ENCODE data around the gene CDKN3.

Gene CDKN3, protein sequence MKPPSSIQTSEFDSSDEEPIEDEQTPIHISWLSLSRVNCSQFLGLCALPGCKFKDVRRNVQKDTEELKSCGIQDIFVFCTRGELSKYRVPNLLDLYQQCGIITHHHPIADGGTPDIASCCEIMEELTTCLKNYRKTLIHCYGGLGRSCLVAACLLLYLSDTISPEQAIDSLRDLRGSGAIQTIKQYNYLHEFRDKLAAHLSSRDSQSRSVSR

DNA sequence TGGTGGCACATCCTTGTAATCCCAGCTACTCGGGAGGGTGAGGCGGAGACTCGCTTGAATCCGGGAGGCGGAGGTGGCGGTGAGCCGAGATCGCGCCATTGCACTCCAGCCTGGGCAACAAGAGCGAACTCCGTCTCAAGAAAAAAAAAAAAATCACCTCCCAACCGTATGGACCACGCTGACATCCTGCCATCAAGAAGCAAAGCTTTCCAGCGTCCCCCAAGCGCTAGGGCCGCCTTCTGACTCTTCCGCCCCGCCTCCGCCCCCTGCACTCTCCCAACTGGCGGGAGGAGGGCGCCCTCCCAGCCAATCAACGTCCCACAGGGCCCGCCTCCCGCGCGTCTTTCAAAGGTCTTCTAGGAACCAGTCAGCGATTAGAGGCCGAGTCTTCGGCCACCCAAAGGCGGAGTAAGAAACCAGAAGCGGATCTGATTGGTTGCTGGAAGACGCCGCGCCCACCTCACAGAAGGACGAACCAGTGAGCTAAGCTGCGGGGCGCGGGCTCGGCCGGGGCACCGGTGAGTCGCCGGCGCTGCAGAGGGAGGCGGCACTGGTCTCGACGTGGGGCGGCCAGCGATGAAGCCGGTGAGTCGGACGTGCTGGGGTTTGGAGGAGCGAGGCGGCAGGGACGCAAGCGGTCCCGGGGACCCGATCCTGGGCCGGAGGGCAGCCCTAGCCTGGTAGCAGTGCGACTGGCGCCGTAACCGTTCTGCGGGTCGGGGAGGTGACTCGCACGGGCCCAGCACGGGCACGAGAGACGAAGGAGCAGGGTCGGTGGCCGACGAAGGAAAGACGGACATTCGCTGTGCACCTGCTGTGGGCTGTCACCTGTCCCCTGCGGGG is at the start of gene CDKN3:
TSS of gene CDKN3 (plus strand) at position 515 of the 843 bp plus-strand sequence. CDS start at position 577, 62 bp downstream.
- peak; percentile 100 for DNase-seq

DNA sequence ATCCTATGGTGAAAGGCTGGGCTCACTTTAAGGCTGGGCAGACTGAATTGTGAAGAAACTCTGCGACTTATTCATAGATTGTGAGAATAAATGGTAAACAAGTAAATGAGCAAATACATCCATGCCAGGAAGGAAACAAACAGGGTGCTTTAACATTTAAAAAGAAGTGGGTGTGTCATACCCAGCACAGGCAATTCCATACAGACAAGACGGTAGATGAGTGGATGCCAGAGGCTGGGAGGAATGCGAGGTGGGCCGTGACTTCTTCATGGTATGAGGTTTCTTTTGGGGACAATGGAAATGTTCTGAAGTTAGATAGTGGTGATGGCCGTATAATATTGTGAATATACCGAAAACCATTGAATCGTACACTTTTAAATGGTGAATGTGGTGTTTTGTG is 49.8 kb upstream of the CDKN3 start:
- no peak for DNase-seq

DNA sequence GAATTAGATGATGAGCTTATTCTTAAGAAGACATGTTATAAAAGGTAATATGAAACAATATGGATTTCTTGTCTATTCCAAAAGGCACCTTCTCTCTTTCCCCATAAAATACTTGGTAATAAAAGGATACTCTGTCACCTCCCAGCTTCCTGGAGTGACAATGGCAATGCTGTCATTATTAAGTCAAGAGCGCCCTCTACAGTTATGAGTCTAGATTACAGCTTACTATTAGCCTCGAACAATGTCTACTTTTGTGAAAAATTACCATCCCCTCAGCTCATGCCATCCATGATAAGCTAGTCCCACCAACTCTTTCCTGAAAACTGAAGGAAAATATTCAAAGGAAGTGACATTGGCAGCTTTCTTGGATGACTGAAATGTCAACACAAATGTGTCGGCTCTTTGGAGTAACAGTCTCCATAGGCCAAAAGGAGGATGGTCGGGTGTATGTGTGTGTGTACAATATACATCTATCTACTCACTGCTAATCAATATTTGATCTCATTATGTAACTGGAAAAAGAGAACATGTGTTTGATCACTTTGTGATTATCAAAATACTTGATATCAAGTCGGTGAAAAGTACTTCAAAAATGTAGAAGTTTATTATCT is 48.7 kb upstream of the CDKN3 start:
- peak; percentile 81 for DNase-seq

DNA sequence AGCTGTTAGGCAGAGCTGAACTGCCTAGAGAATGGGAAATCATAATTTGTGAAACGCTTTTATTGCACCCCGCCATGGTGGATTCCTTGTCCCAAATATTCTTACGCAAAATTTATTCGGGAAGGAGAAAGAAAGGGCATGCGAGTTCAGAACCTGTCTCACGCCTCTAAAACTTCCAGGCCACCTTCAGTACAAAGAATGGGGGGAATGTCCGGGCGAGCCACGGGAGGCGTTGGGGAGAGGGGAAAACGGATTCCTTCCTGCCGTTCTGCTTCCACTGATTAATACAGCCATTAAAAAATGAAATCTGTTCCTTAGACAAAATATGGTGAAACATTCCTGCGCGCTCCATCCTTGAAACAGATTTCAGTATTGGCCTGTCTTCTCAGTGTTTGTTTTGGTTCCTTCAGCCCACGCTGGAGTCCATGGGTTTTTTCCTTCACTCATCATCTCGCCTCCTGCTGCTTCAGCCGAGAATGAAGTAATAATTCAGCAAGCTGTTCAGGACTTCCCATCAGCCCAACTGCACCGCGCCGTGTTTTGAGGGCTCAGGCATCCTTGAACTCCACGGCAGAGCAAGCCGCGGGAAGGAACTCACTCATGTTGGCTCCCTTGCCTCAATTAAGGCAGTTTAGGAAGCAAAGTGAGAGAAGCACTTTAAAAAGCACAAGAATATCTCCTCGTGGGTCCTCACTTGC is 47.7 kb upstream of the CDKN3 start:
- no peak for DNase-seq

DNA sequence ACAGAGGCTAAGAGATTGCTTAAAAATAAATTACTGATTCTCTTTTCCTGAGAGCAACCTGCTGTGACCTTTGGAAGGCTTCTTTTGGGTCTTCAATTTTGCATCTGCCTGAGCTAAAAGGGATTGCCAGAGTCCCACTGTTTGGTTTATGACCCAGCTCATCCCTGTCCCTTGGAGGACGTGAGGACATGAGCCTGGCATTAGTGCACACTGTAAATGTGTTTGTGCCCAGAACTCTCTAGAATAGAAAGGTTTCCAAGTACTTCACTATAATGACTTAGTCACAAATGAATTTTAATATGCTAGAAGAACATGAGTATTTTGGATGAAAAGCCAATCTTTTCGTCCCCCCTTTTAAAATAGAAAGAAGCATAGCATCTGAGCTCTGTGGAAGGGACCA is 47.1 kb upstream of the CDKN3 start:
- no peak for DNase-seq

DNA sequence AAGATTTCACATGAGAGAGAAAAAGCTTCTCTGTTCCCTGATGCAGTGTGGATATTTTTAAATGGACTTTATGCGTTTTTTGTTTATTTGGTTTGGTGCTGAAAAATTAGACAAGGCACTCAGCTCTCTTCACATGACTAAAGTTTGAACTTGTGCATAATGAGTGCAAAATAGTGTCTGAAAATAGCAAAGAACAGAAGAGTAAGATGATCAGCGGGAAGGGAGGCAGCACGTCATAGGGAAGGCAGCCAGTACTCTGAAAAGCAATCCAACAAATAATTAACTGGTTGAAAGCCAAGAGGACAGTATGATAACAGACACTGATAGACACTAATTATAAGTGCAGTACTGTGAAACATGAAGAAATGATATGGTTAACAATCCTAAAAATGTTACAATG is 46.6 kb upstream of the CDKN3 start:
- DNase-seq = no peak

DNA sequence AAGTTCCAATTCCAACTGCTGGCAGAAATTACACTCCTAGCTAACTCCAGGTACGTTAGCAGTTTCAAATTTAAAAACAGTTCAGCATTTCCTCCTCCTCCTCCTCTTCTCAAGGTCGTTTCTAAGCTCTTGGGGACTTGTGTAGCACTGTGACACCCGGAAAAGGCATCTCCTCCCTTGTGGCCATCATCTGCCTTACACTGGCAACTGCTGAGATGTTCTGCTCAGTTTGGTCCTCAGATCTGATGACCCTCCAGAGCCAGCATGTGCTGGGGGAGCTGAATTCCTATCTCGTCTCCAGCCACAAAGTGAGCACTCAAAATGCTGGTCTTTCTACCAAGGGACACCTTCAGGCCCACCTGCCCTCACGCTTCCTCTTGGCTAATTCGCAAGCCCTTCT is 43.5 kb upstream of the CDKN3 start:
- DNase-seq = no peak

DNA sequence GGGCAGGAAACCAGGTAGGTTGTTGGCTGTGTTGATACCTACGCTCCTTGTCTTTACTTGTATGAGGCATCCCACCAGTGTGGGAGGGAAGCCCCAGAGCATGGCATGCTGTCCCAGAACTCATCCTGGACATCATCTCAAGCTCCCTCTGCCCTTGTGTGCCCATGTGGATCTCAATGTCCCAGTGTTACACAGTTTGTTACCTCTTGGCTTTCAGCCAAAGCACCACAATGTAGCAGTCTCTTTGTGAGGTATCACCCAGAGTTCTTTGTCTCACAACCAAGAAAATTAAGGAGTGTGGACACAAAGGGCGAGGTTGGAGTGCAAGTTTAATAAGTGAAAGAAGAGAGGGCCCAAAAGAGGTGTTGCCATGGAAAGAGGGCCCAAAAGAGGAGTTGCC is 43.1 kb upstream of the CDKN3 start:
- no peak for DNase-seq

DNA sequence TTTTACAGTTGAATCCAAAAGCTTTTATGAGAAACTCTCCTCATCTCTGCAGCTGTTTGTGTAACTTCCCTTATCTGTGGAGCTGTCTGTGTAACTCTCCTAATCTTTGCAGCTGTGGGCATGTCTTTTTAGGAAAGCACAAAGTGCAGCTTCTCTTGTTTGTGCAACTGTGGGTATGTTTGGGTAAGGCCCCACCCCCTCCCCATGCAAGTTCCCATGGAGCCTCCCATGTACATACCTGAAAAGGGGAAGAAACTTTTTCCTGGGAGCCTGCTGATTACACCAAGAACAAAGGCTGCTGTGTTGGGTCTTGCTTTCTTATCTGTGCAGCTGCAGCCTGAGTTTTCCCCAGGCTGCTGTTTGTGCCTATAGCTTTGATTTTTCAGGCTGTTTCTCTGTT is 42.7 kb upstream of the CDKN3 start:
- no peak for DNase-seq

DNA sequence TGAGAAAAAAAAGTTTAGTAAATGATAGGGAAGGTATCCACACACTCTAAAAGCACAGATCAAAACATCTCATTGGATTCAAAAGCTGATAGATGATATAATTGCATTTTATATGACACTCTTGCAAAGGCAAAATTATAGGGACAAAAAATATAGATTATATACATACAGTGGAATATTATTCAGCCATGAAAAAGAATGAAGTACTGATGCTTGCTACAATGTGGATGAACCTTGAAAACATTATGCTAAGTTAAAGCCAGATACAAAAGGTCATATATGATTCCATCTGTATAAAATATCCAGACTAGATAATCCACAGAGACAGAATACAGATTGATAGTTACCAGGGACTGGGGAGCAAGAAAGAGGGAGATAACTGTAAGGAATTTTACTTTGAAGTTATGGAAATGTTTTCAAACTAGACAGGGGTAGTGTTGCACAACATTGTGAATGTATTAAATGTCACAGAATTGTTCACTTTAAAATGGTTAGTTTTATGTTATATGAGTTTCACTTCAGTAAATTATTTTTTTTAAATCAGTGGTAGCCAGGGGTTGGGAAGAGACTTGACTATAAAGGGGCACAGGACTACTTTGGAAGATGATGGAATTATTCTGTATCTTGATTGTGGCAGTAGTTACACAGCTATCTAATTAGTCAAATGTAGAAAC is 41.7 kb upstream of the CDKN3 start:
- no peak for DNase-seq

DNA sequence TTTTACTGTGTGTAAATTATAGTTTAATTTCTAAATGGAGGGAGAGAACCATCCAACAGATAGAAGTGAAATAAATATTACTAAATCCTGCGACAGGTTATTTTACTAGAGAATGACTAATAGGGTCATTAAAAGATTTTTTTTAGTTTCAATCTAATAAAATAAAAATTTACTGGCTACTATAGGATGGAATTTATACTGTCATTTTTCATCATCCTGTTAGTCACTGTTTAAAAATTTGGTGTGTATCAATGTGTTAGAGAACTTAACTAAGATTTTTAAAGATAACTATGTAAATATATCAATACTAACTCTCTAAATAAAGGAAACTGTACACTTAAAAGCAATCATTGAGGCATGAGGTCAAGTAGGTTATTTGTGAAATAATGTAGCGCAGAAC is 41.1 kb upstream of the CDKN3 start:
- DNase-seq = no peak

DNA sequence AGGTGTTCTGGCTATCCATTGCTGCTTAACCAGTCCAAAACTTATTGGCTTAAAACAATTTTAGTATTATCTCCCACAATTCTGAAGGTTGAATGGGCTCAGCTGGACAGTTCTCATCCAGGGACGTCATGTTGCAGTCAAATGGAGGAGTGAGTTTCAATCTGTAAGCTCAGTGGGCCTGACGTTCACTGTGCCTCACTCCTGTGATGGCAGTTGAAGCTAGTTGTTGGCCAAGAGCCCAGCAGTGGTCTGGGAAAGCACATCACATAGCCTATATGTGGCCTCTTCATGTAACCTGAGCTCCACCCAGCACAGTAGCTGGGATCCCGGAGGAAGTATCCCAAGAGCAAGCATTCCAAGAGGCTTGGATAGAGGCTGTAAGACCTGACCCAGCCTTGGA is 40.6 kb upstream of the CDKN3 start:
- DNase-seq = peak; percentile 47

DNA sequence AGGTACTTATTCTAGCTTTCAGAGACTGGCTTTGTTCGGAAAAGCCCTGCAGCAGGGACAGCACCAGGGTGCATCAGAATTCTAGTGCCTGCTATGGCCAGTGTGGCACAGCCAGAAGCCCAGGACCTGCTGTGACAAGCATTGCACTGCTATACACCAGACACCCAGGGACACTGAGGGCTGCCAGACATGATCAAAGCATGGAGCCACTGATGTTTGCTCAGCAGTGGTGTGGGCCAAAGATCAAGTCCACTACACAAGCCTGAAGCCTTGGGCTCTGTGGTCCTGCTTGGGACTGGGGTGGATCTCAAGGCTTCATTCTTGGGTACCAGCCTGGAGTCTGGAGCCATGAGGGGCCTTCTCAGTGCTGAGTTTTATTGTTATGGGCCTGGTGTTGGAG is 36.1 kb upstream of the CDKN3 start:
- DNase-seq = peak; percentile 47

DNA sequence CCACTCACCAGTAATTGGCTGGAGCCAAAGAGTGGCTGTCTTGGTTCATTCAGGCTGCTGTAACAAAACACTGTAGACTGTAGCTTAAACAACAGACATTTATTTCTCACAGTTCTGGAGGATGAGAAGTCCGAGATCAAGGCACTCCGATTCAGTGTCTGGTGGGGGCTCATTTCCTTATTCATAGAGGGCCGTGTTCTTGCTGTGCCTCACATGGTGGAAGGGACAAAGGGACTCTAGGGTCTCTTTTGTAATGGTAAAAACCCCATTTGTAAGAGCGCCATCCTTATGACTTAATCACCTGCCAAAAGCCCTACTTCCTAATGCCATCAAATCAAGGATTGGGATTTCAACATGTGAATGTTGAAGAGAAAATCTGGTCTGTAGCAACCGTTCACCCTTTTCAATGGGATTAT is 34.7 kb upstream of the CDKN3 start:
- no peak for DNase-seq

DNA sequence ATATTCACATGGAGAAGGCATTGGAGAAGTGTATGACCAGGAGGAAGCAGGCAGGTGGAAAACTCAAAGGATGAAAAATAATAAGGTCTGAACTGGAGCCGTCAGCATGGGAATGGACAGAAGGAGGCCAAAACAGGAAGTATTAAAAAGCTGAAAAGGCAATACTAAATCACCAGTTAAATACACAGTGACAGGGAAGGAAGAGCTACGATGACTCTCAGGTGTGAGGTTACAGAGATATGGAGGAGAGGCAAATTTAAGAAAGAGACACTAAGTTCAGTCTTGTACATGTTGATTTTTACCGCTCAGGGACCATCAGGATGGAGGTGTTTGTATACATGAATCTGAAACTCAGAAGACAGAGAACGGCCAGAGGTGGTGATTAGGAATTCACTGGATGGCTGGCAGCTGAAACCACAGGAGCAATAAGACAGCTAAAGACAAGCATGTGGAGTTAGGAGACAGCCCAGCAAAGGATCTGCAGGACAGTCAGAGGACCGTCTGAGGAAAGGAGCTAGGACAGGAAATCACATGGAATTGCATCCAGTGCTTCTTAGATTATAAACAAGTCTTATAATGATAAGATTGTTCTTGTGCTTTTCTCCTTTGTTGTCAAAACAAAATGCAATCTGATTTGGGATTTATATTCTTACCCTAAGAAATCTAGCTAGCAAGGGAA is 33.9 kb upstream of the CDKN3 start:
- peak; percentile 27 for DNase-seq

DNA sequence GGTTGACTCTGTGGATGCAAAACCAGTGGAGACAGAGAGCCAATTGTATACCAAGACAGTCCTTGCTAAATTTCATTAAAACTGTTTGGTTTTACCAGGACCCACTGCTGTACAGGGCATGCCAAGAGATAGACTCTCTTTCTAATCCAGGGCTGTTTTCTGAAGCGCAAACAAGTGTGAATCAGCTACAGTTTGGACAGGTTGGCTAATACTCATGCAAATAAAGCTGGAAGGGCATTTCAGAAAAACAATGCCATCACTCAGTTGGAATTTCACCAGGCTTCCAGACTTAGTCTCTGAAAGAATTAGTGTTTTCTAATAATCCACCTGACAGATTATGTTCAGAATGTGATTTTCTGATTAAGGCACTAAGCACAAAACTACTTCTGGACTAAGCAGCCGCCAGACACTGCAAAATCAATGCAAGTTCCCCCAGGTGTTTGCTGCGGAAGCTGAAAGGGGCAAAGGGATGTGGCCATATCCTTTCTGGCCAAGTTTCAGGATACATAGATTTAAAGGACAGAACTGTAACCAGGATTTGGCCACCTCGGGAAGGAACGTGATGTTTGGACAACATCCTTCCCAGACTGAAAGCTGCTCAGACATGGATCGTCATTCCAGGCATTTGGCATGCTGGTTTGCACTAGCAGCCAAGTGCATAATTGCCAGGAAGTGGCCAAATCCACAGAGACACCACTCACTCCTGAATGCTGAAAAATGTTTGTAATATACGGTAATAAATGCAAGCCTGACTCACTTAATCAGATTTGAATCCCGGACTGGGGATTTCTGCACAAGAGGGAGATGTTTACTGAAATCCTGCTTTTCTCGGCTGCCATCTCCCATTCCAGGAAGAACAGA is 32.0 kb upstream of the CDKN3 start:
- DNase-seq = peak; percentile 47

DNA sequence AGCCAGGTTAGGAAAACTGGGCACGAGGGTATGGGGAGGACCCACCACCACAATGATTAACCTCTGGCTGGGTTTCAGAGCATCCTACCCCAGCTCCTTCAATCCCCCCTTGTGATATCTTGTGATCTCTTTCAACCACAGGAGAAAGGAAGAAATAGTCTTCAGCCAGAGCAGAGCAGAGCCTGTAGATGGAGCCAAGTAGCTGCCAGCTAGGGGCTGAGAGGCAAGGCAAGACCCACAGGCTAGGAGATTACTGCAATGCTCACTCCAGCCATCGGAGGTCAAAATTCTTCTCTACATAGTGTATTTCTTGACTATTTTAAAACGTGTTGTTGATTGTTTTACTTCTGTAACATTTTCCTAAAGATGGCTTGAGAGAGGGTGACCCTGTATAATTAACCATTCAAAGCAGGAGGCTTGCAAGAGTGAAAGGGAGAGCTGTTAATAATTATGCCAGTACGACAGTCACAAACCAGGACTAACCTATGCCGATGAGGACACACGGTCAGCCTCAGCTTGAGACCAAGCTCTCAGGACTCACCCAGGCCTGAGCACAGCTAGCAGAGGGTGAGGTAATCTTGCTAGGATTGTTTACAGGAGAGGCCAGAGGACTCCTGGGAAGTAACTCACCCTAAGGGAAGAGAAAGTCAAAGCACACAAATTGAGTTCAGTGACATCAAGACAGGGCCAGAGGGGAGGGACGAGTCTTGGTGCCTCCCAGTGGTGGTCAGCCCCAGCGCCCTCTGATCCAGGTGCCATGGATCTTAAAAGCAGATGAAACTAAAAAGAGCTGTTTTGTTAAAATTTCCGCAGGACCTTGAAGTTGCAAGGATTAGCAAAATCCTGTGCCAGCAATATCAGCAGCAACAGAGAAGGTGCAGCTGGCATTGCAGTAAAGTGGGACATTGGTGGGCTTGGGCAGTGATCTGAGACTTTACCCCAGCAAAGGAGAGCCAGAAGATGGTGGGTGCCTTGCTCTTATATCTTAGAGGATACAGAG is 29.8 kb upstream of the CDKN3 start:
- peak; percentile 71 for DNase-seq

DNA sequence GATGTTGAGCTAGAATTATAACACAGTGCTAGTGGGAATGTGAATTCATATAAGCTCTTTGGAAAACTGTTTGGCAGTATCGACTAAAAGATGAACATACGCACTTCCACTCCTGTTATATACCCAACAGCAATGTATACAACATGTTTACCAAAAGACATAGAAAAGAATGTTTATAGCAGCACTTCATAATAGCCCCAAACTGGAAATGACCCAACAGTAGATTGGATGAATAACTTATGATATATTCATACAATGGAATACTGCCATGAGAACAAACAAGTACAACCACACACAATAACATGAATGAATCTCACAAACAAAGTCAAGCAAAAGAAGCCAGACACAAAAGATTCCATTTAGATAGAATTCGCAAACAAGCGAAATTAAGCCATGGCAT is 28.5 kb upstream of the CDKN3 start:
- DNase-seq = no peak

DNA sequence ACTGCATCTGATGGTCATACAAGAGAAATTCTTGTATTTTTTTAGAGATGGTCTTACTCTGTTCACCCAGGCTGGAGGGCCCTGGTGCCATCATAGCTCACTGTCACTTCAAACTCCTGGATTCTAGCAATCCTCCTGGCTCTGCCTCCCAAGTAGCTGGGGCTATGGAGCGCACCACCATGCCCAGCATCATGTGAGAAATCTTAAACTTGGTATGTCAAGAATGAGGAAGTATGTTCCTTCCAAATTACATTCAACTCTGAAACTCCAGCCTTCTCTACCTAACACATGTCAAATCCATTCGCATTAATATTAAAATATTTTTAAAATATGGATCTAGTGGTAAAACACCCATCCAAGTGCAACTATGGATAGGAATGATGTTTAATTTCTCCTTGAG is 27.5 kb upstream of the CDKN3 start:
- no peak for DNase-seq
